ENCODE measurements around the gene PLPPR3.

Gene PLPPR3

GRCh38 chr19:863315-863620 is 41.5 kb upstream of the PLPPR3 start:
- ATAC-seq: no peak
- TF ChIP-seq ZNF70 (CRISPR knock-in tag; IDR thresholded peaks at IDR 0.05) (no peak), CREB5 (CRISPR knock-in tag; IDR thresholded peaks at IDR 0.05; ENCODE audit: low read depth) (no peak), PATZ1 (CRISPR knock-in tag; IDR thresholded peaks at IDR 0.05; ENCODE audit: borderline replicate concordance) (no peak), PPARA (CRISPR knock-in tag; IDR thresholded peaks at IDR 0.05; ENCODE audit: borderline replicate concordance) (no peak), BACH2 (CRISPR knock-in tag; IDR thresholded peaks at IDR 0.05; ENCODE audit: borderline replicate concordance) (no peak), GLIS3 (CRISPR knock-in tag; IDR thresholded peaks at IDR 0.05) (no peak), TOX (CRISPR knock-in tag; IDR thresholded peaks at IDR 0.05; ENCODE audit: borderline replicate concordance) (no peak), ZFP3 (CRISPR knock-in tag; IDR thresholded peaks at IDR 0.05) (no peak), TCF4 (CRISPR knock-in tag; IDR thresholded peaks at IDR 0.05; ENCODE audit: borderline replicate concordance) (no peak), ISL1 (CRISPR knock-in tag; IDR thresholded peaks at IDR 0.05) (no peak), ZNF8 (CRISPR knock-in tag; IDR thresholded peaks at IDR 0.05) (no peak), CSDC2 (CRISPR knock-in tag; IDR thresholded peaks at IDR 0.05) (no peak), ZNF565 (CRISPR knock-in tag; conservative IDR thresholded peaks at IDR 0.05; ENCODE audit: low read depth) (no peak), SNAI2 (CRISPR knock-in tag; IDR thresholded peaks at IDR 0.05) (no peak)

- TF ChIP-seq ARNTL (CRISPR knock-in tag; IDR thresholded peaks at IDR 0.05; ENCODE audit: borderline replicate concordance, low read depth) (no peak), ZNF70 (CRISPR knock-in tag; IDR thresholded peaks at IDR 0.05) (no peak)
- ATAC-seq: peak; percentile 61
Observed at GRCh38 chr19:862581-863314, 41.0 kb upstream of the PLPPR3 start.

- ATAC-seq: peak; percentile 42
Observed at GRCh38 chr19:861756-862580, 40.2 kb upstream of the PLPPR3 start.

More at GRCh38 chr19:861756-862580, 40.2 kb upstream of the PLPPR3 start:
- no peak for TF ChIP-seq RARB (CRISPR knock-in tag; IDR thresholded peaks at IDR 0.05)
- no peak for TF ChIP-seq SNAI2 (CRISPR knock-in tag; IDR thresholded peaks at IDR 0.05)
- TF ChIP-seq OSR1 (CRISPR knock-in tag; IDR thresholded peaks at IDR 0.05): no peak
- TF ChIP-seq PPARA (CRISPR knock-in tag; IDR thresholded peaks at IDR 0.05; ENCODE audit: borderline replicate concordance): no peak
- TF ChIP-seq GLIS3 (CRISPR knock-in tag; IDR thresholded peaks at IDR 0.05): no peak
- TF ChIP-seq CSDC2 (CRISPR knock-in tag; IDR thresholded peaks at IDR 0.05): no peak
- no peak for TF ChIP-seq TSHZ2 (CRISPR knock-in tag; IDR thresholded peaks at IDR 0.05)
- no peak for TF ChIP-seq CSRNP3 (CRISPR knock-in tag; IDR thresholded peaks at IDR 0.05)
- no peak for TF ChIP-seq TOX (CRISPR knock-in tag; IDR thresholded peaks at IDR 0.05; ENCODE audit: borderline replicate concordance)
- TF ChIP-seq ZNF8 (CRISPR knock-in tag; IDR thresholded peaks at IDR 0.05): no peak
- no peak for TF ChIP-seq ZC3H10 (CRISPR knock-in tag; IDR thresholded peaks at IDR 0.05)
- no peak for TF ChIP-seq ARNTL (CRISPR knock-in tag; IDR thresholded peaks at IDR 0.05; ENCODE audit: borderline replicate concordance, low read depth)
- TF ChIP-seq ESRRG (CRISPR knock-in tag; IDR thresholded peaks at IDR 0.05): no peak

Measured in SK-N-SH treated with all-trans-retinoic acid at 6 μM for 48 hours (cell line).